Left forelimb (tissue), 1 donor: Measurements from ENCODE around the gene CENPI.
A peak's percentile ranks its signal among the peaks of the same experiment; 100 is the strongest.
"Not testable (repeated sequence)": the region's sequence is repeated elsewhere in the genome, so short reads cannot be mapped to it uniquely, and the experiment has no call there.

Experiments used
- DNase-seq: peaks from one replicate; pipeline ENCODE4 v3.0.0-alpha.2; 2018; ENCODE audit warnings: low spot score

CENPI gene, protein sequence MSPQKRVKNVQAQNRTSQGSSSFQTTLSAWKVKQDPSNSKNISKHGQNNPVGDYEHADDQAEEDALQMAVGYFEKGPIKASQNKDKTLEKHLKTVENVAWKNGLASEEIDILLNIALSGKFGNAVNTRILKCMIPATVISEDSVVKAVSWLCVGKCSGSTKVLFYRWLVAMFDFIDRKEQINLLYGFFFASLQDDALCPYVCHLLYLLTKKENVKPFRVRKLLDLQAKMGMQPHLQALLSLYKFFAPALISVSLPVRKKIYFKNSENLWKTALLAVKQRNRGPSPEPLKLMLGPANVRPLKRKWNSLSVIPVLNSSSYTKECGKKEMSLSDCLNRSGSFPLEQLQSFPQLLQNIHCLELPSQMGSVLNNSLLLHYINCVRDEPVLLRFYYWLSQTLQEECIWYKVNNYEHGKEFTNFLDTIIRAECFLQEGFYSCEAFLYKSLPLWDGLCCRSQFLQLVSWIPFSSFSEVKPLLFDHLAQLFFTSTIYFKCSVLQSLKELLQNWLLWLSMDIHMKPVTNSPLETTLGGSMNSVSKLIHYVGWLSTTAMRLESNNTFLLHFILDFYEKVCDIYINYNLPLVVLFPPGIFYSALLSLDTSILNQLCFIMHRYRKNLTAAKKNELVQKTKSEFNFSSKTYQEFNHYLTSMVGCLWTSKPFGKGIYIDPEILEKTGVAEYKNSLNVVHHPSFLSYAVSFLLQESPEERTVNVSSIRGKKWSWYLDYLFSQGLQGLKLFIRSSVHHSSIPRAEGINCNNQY

DNA sequence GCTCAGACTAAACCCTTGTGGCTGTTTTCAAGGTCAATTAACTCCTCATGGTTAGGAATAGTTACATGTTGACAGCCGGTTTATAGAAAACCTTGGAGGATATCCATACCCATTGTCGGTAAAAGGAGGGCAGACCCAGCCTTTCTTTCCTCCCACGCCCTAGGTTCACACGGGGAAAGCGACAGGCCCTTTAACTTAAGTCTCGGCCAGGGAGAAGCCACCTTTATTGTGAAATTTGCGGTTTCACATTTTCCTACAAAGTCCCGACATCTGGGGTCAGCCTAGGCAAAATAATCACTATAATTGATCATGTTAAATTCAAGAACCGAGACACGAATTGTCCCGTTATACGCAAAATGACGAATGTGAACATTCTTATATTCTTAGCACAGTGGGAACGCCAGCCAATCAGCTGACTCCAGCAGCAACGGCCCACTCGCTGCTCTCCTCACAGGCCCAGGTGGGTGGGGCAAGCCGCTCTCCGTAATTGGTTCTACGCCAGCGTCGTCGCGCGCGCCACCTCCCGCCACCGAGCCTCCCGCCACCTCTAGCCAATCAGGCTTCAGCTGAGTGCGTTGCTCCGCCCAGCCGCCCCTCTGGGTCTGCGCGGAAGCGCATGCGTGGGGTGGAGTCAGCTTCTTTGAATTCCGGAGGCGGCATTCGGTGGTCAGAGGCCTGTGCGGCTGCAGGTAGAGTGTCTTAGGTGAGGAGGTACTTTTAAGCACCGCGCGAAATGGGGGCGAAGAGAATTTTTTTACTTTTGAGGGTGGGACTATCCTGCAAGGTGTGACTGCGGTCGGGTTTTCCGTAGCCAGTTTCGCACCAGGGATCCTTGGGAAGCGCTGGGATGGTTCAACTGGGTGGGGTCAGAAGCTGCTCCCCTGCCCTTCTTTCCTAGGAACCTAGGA, at the start of gene CENPI:
Gene CENPI (plus strand): TSS at position 659 of the 908 bp plus-strand sequence. CDS start 2,867 bp downstream, outside the sequence.
- peak; percentile 94 for DNase-seq

- no peak for DNase-seq
Observed at GRCh38 chrX:101051153-101051548, 46.9 kb upstream of the CENPI start.

DNA sequence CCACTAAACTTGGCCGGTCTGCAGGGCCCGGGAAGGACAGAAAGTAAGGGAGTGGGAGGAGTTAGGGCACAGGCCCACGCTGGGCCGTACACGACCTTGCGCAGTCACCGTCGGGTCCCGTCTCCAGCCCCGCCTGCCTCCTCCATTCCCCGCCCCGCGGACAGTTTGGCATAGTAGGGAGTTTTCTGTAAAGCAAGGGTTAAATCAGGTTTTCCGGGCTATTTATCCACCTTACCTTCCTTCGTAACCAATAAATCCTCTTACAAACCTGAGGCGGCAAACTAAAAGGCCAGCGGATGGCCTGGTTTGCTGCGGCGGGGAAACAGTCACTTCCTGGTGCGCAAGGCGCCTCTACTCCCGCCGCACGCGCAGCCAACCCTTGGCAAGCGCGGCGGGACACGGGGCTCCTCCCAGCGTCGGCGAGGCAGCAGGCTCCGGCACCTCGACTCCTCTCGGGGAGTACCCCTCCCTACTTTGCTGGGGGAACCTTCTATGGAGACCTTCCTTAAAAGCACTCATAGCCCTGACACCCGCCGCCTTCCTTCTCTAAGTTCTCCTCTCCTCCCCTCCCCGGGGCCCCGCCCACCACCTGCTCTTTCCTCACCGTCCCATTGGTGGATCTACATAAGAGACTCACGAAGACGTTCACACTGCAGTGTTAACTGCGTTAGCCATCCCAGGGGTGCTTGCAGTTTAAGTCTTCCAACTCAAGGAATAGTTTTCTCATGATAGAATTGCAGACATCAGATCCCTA, 46.3 kb upstream of the CENPI start, which contains the start of gene TRMT2B:
Gene TRMT2B (minus strand): TSS at position 563 of the 754 bp plus-strand sequence. CDS start 9,822 bp downstream, outside the sequence.
- DNase-seq, result peak; percentile 78

- DNase-seq, result not testable (repeated sequence)
Observed at GRCh38 chrX:101056551-101056950, 41.5 kb upstream of the CENPI start.

DNA sequence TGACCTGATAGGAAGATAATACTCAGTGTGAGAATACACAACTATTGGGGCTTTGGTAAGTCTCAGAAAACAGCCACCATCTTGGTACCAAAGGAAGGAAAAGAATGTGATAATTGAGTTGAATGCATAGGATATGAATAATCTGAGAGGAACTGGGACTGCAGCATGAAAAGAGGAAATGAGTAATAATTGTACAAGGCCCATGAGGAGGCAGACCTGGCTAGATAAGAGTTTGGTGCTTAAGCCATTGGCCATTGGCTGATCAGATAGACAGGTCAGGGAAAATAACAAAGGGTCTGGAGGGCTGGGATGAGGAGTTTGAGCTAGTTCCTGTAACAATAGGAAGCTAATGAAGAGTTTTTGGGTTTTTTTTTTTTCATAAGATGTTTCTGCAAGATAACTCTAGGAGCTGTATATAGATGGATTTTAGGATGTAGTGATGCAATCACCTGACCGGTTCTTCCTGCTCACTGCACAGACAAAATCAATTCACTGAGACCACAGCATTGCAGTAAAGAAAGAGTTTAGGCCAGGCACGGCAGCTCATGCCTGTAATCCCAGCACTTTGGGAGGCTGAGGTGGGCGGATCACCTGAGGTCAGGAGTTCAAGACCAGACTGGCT, 40.8 kb upstream of the CENPI start:
- no peak for DNase-seq

DNA sequence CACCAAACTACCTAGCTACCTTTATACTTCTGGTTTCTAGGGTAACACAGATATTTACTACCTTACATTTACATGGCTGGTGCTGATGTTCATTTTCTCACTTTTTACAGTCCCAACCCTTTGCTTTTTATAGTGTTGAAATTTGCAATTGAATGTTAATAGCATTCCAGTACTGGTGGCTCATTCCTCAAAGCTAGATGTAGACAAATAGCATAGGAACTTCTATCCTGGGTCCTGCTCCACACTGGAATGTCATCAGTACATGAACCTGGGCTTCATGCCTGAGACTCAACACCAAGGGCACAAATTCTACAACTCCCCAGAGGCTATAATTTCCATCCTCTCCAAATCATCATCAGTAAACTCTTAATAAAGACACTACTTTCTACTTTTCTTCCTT, 35.8 kb upstream of the CENPI start:
- DNase-seq, result no peak

- DNase-seq, result no peak
Observed at GRCh38 chrX:101071582-101071981, 26.4 kb upstream of the CENPI start.

- no peak for DNase-seq
Observed at GRCh38 chrX:101078716-101079598, 19.0 kb upstream of the CENPI start, which contains the start of gene TMEM35A. Gene TMEM35A (plus strand): TSS chrX:101078879. CDS start chrX:101079003, 124 bp downstream.

GRCh38 chrX:101079736-101080270, 18.2 kb upstream of the CENPI start:
- no peak for DNase-seq

DNA sequence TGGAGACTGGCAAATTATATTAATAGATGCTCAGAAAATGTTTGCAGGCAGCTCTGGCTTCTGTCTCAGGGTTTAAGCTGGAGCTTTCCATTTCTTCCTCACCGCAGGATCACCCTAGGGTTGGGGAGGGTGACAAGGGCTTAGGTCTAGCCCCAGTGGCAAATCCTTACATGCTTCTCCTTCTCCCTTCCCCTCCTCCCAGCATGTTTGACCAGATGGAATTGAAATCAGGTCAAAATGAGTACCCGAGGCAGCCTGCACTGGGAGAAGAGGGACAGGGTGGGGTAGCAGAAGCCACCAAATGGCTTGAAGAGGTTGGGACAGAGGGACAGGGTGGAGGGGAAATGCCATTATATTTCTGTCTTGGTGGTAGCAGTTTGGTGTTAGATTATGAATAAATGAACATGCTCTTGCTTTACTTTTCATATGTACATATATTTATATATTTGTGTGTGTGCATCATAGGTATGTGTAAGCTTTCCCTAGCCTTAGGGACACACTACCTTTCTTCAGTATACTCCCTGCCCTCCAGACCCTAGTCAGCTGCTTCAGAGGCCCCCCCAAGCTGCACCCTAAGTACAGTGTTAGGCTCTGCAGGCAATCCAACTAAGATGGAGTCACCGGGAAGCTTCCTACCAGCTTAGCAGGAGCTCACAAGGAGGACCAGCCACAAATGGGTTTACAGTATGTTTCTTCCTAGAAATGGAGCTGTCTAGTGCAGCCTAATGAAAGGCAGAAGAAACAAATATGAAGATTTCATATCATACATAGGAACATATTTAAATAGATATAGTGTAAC, 17.5 kb upstream of the CENPI start:
- DNase-seq, result no peak

- no peak for DNase-seq
Observed at GRCh38 chrX:101081231-101081630, 16.8 kb upstream of the CENPI start.

DNA sequence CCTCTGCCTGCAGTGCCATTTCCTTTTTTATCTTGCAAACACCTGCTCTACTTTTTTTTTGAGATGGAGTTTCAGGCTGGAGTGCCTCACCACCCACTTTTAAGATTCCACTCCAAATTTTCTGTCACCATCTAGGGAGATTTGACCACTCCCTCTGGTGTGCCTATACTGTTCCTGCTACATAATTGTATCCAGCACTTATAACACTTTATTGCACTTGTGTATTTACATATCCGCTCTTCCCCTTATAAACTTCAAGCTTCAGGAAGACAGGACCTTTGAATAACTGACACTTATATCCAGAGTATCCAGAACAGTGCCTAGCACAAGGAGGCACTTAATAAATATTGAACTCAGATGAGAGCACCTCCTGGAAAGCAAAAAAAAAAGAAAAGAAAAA, 6.2 kb upstream of the CENPI start:
- DNase-seq, result no peak

- no peak for DNase-seq
Observed at GRCh38 chrX:101108284-101108683, 10.3 kb downstream of the CENPI start.

GRCh38 chrX:101117701-101118100, 19.7 kb downstream of the CENPI start:
- no peak for DNase-seq

DNA sequence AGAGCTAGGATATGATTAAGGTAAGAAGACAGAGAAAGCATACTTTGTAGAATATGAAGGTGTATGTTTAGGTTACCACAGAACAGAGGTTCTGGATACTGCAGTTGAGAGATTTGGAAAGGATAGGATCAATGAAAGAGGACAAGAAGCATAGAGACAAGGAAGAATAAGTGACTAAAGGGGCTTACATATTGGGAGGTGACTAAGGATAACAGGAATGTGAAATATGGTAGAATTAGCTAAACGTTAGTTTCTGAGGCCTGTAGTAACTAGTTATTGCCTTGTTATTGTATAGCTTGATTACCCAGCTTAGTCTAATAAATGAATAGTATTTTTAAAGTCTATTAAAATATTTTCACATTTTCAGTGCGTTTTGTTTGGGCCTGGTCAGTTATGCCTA, 38.2 kb downstream of the CENPI start:
- DNase-seq, result no peak
